Ishikawa (cell line): ENCODE measurements around the gene MYPOP.

ENCODE experiments used
- CEBPB ChIP-seq: IDR thresholded peaks from 2 replicates; pipeline ENCODE4 v1.6.1; 2012
- CREB1 ChIP-seq: IDR thresholded peaks from 2 replicates; pipeline ENCODE4 v1.6.1; 2012; ENCODE audit warnings: low read depth
- EGR1 ChIP-seq: IDR thresholded peaks from 2 replicates; pipeline ENCODE4 v1.6.1; 2012
- EP300 ChIP-seq: IDR thresholded peaks from 2 replicates; pipeline ENCODE4 v1.6.1; 2012; ENCODE audit warnings: borderline replicate concordance
- FOXM1 ChIP-seq: IDR thresholded peaks from 2 replicates; pipeline ENCODE4 v1.6.1; 2012; ENCODE audit warnings: low read depth, borderline replicate concordance
- MAX ChIP-seq: IDR thresholded peaks from 2 replicates; pipeline ENCODE4 v1.6.1; 2012
- NFIC ChIP-seq: IDR thresholded peaks from 2 replicates; pipeline ENCODE4 v1.6.1; 2012
- RAD21 ChIP-seq: IDR thresholded peaks from 2 replicates; pipeline ENCODE4 v1.6.1; 2012; ENCODE audit warnings: low read depth
- REST ChIP-seq: IDR thresholded peaks from 2 replicates; pipeline ENCODE4 v1.6.1; 2012; ENCODE audit warnings: low read depth, mild to moderate bottlenecking
- TAF1 ChIP-seq: IDR thresholded peaks from 2 replicates; pipeline ENCODE4 v1.6.1; 2012; ENCODE audit warnings: low read depth, mild to moderate bottlenecking
- TCF12 ChIP-seq: IDR thresholded peaks from 2 replicates; pipeline ENCODE4 v1.6.1; 2012; ENCODE audit warnings: low read depth
- TEAD4 ChIP-seq: IDR thresholded peaks from 2 replicates; pipeline ENCODE4 v1.6.1; 2012
- USF1 ChIP-seq: IDR thresholded peaks from 2 replicates; pipeline ENCODE4 v1.6.1; 2012
- YY1 ChIP-seq: IDR thresholded peaks from 2 replicates; pipeline ENCODE4 v1.6.1; 2012; ENCODE audit warnings: low read depth
- ZBTB7A ChIP-seq: IDR thresholded peaks from 2 replicates; pipeline ENCODE4 v1.6.1; 2012; ENCODE audit warnings: low read depth

The MYPOP gene

GRCh38 chr19:45873219-45873772 lies 29.1 kb downstream of the MYPOP start:
- TF ChIP-seq CREB1 (no peak), CEBPB (no peak), NFIC (no peak), TCF12 (no peak)

- no peak for TF ChIP-seq YY1
- TF ChIP-seq EGR1, result no peak
- no peak for TF ChIP-seq TEAD4
- no peak for TF ChIP-seq CEBPB
- no peak for TF ChIP-seq TCF12
- TF ChIP-seq EP300, result no peak
- TF ChIP-seq REST, result no peak
- TF ChIP-seq FOXM1, result no peak
- TF ChIP-seq USF1, result no peak
- no peak for TF ChIP-seq MAX
- no peak for TF ChIP-seq CREB1
- no peak for TF ChIP-seq RAD21
- no peak for TF ChIP-seq ZBTB7A
- TF ChIP-seq TAF1, result no peak
- TF ChIP-seq NFIC, result no peak
These were observed 30.1 kb downstream of the MYPOP start for GRCh38 chr19:45872095-45872919.

- TF ChIP-seq MAX (no peak), EP300 (no peak), RAD21 (no peak), YY1 (no peak), CREB1 (no peak), TAF1 (no peak), FOXM1 (no peak), EGR1 (no peak), TCF12 (no peak), REST (no peak), USF1 (no peak)
These were observed 31.6 kb downstream of the MYPOP start for GRCh38 chr19:45870798-45871197.

- no peak for TF ChIP-seq FOXM1
- no peak for TF ChIP-seq TAF1
- no peak for TF ChIP-seq CREB1
- no peak for TF ChIP-seq REST
- no peak for TF ChIP-seq CEBPB
- TF ChIP-seq ZBTB7A, result no peak
- no peak for TF ChIP-seq RAD21
- no peak for TF ChIP-seq MAX
- TF ChIP-seq EP300, result no peak
- no peak for TF ChIP-seq YY1
- TF ChIP-seq NFIC, result no peak
- TF ChIP-seq EGR1, result no peak
- no peak for TF ChIP-seq TEAD4
These were observed 35.8 kb downstream of the MYPOP start for GRCh38 chr19:45866400-45867176.
